ENCODE measurements around the gene SCTR. TPM values are rescaled to one million over a fixed set of nuclear protein-coding genes. Genes with fewer than 3 reads are reported as not detected.

Gene SCTR
- total RNA-seq, 1 donor from 2014 or later: not detected

GRCh38 chr2:119416299-119416923, 107.9 kb downstream of the SCTR start:
- Histone ChIP-seq H3K27ac (no peak overlapping the region), H3K9me3 (ENCODE audit: low read depth) (no peaks in the 10 kb centered on the region), H3K36me3 (no peaks in the 10 kb centered on the region), H3K79me2 (ENCODE audit: low read depth) (no peaks in the 10 kb centered on the region), H3K4me3 (no peak overlapping the region), H4K20me1 (ENCODE audit: low read depth) (no peaks in the 10 kb centered on the region), H3K9ac (no peak overlapping the region), H3K4me1 (no peaks in the 10 kb centered on the region), H2AFZ (replicated peaks) (no peak overlapping the region), H3K4me2 (no peak overlapping the region), H3K27me3 (no peaks in the 10 kb centered on the region), H3F3A (ENCODE audit: low read depth) (no peaks in the 10 kb centered on the region)
- TF ChIP-seq CTCF (IDR thresholded peaks at IDR 0.05) (no peak), EZH2phosphoT487 (IDR thresholded peaks at IDR 0.05) (no peak), EZH2 (IDR thresholded peaks at IDR 0.05) (no peak)
- no peak overlapping the region for H3K27ac Mint-ChIP-seq
- H3K9me3 Mint-ChIP-seq: peaks cover 13% of the 10 kb centered on the region
- H3K27me3 Mint-ChIP-seq (ENCODE audit: insufficient read depth, low read depth): peaks cover 3% of the 10 kb centered on the region
- no peaks in the 10 kb centered on the region for H3K4me1 Mint-ChIP-seq
- no peak for DNase-seq (ENCODE audit: low spot score)
- no peaks in the 10 kb centered on the region for H3K36me3 Mint-ChIP-seq
- H3K4me3 Mint-ChIP-seq: no peak overlapping the region

GRCh38 chr2:119415630-119416029, 108.7 kb downstream of the SCTR start:
- H3K9me3 ChIP-seq (ENCODE audit: low read depth): no peaks in the 10 kb centered on the region
- TF ChIP-seq CTCF (IDR thresholded peaks at IDR 0.05): no peak
- no peak for TF ChIP-seq EZH2phosphoT487 (IDR thresholded peaks at IDR 0.05)
- no peak for TF ChIP-seq EZH2 (IDR thresholded peaks at IDR 0.05)
- no peaks in the 10 kb centered on the region for H3K36me3 Mint-ChIP-seq

GRCh38 chr2:119414894-119415293, 109.4 kb downstream of the SCTR start:
- Histone ChIP-seq H2AFZ (replicated peaks) (no peak overlapping the region), H3K36me3 (no peaks in the 10 kb centered on the region), H4K20me1 (ENCODE audit: low read depth) (no peaks in the 10 kb centered on the region), H3F3A (ENCODE audit: low read depth) (no peaks in the 10 kb centered on the region), H3K79me2 (ENCODE audit: low read depth) (no peaks in the 10 kb centered on the region), H3K27ac (no peak overlapping the region), H3K9me3 (ENCODE audit: low read depth) (no peaks in the 10 kb centered on the region), H3K4me3 (no peak overlapping the region), H3K9ac (no peak overlapping the region), H3K27me3 (no peaks in the 10 kb centered on the region), H3K4me1 (no peaks in the 10 kb centered on the region), H3K4me2 (no peak overlapping the region)
- Mint-ChIP-seq H3K4me1 (no peaks in the 10 kb centered on the region), H3K9me3 (peaks cover 11% of the 10 kb centered on the region), H3K27ac (peak overlapping the region; percentile 39), H3K27me3 (ENCODE audit: insufficient read depth, low read depth) (peaks cover 3% of the 10 kb centered on the region), H3K4me3 (no peak overlapping the region), H3K36me3 (no peaks in the 10 kb centered on the region)
- no peak for DNase-seq (ENCODE audit: low spot score)
- TF ChIP-seq EZH2 (IDR thresholded peaks at IDR 0.05) (no peak), CTCF (IDR thresholded peaks at IDR 0.05) (no peak), EZH2phosphoT487 (IDR thresholded peaks at IDR 0.05) (no peak)

More at GRCh38 chr2:119415630-119416029, 108.7 kb downstream of the SCTR start:
- no peaks in the 10 kb centered on the region for H4K20me1 ChIP-seq (ENCODE audit: low read depth)
- no peak for DNase-seq (ENCODE audit: low spot score)
- no peak overlapping the region for H3K4me2 ChIP-seq
- no peak overlapping the region for H3K4me3 Mint-ChIP-seq
- H3K27ac Mint-ChIP-seq: no peak overlapping the region
- no peak overlapping the region for H3K4me3 ChIP-seq
- H3K4me1 ChIP-seq: no peaks in the 10 kb centered on the region
- peaks cover 10% of the 10 kb centered on the region for H3K9me3 Mint-ChIP-seq
- no peaks in the 10 kb centered on the region for H3K36me3 ChIP-seq
- no peaks in the 10 kb centered on the region for H3K4me1 Mint-ChIP-seq
- no peaks in the 10 kb centered on the region for H3F3A ChIP-seq (ENCODE audit: low read depth)
- H3K27ac ChIP-seq: no peak overlapping the region
- no peak overlapping the region for H2AFZ ChIP-seq (replicated peaks)
- no peak overlapping the region for H3K9ac ChIP-seq
- H3K79me2 ChIP-seq (ENCODE audit: low read depth): no peaks in the 10 kb centered on the region
- no peaks in the 10 kb centered on the region for H3K27me3 ChIP-seq
- H3K27me3 Mint-ChIP-seq (ENCODE audit: insufficient read depth, low read depth): peaks cover 3% of the 10 kb centered on the region
